ENCODE results near the gene RBMXL2. TPM values are rescaled to one million over a fixed set of nuclear protein-coding genes. Genes with fewer than 3 reads are reported as not detected.
A peak's percentile ranks its signal among the peaks of the same experiment; 100 is the strongest.

RBMXL2 gene
- not detected in 2 replicates for total RNA-seq (2014; rRNA removed; shearing (Covaris generic))

GRCh38 chr11:7088921-7089320 is at the start of gene RBMXL2:
TSS of gene RBMXL2 (plus strand) at chr11:7088998. CDS start at chr11:7089121, 123 bp downstream.
- no peak within 1 kb of the TSS for H3K4me3 ChIP-seq (ENCODE audit: insufficient read depth, low read depth, low read length)
- no peaks in the 10 kb centered on the region for H3K36me3 ChIP-seq (replicated peaks; ENCODE audit: control insufficient read depth, insufficient read depth, low read length)
- DNase-seq: no peak
- H3K27me3 ChIP-seq (ENCODE audit: control insufficient read depth, insufficient read depth, low read length): no peaks in the 10 kb centered on the region

DNA sequence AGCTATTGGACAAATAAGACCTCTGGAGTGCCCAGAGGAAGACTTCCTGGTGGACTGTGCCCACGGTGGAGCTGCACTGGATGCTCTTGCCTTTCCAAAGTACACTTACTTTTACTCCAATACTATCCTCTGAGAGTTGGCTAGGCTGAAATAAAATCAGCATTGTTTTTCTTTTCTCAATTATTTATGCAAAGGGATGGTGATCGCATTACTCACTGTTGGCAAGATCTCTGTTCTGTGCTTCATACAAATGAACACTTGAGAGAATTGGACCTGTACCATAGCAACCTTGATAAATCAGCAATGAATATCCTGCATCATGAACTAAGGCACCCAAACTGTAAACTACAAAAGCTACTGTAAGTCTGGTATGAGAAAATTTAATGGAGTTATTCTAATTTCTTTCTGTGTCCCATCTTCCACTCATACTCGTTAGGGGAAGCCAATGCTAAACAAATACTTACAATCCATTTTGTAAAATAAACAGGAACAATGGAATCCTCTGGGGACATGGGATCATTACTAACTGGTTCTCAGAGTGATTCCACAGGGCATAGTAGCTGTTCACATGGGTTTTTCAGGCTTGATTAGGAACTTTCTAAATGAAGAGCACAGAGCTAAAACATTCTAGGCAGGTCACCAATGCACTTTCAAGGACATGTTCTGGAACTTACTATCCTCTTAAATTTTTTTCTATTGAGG is 42.2 kb upstream of the RBMXL2 start:
- Histone ChIP-seq H3K36me3 (replicated peaks; ENCODE audit: control insufficient read depth, insufficient read depth, low read length) (no peaks in the 10 kb centered on the region), H3K4me3 (ENCODE audit: insufficient read depth, low read depth, low read length) (no peak overlapping the region), H3K27me3 (ENCODE audit: control insufficient read depth, insufficient read depth, low read length) (no peaks in the 10 kb centered on the region)
- DNase-seq: no peak

DNA sequence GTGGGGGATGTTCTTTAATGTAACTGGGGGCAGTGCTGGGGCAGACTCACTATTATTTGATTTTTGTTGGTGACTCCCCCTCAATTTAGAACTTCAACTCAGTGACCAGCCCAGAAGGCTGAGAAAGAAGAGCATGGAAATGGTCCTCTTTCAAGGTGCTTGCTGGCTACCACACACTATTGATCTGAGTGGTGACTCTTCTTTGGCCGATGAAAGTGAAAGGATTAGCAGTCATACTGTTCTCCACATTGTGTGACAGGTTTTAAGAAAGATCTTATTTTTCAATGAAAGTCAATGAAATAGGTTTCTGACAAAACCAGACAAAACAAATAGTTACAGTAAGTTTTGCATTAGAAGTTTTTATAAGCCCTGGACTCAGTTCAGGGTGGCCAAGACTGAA is 38.6 kb upstream of the RBMXL2 start:
- Histone ChIP-seq H3K36me3 (replicated peaks; ENCODE audit: control insufficient read depth, insufficient read depth, low read length) (no peaks in the 10 kb centered on the region), H3K27me3 (ENCODE audit: control insufficient read depth, insufficient read depth, low read length) (no peaks in the 10 kb centered on the region), H3K4me3 (ENCODE audit: insufficient read depth, low read depth, low read length) (no peak overlapping the region)
- no peak for DNase-seq

GRCh38 chr11:7056828-7057513 is 31.8 kb upstream of the RBMXL2 start:
- H3K4me3 ChIP-seq (ENCODE audit: insufficient read depth, low read depth, low read length): no peak overlapping the region
- no peaks in the 10 kb centered on the region for H3K27me3 ChIP-seq (ENCODE audit: control insufficient read depth, insufficient read depth, low read length)
- no peaks in the 10 kb centered on the region for H3K36me3 ChIP-seq (replicated peaks; ENCODE audit: control insufficient read depth, insufficient read depth, low read length)
- no peak for DNase-seq

GRCh38 chr11:7057641-7058040 is 31.2 kb upstream of the RBMXL2 start:
- no peaks in the 10 kb centered on the region for H3K27me3 ChIP-seq (ENCODE audit: control insufficient read depth, insufficient read depth, low read length)
- H3K36me3 ChIP-seq (replicated peaks; ENCODE audit: control insufficient read depth, insufficient read depth, low read length): no peaks in the 10 kb centered on the region
- no peak for DNase-seq
- H3K4me3 ChIP-seq (ENCODE audit: insufficient read depth, low read depth, low read length): no peak overlapping the region

- no peak for DNase-seq
- H3K4me3 ChIP-seq (ENCODE audit: insufficient read depth, low read depth, low read length): no peak overlapping the region
- no peaks in the 10 kb centered on the region for H3K36me3 ChIP-seq (replicated peaks; ENCODE audit: control insufficient read depth, insufficient read depth, low read length)
- no peaks in the 10 kb centered on the region for H3K27me3 ChIP-seq (ENCODE audit: control insufficient read depth, insufficient read depth, low read length)
These were observed 27.9 kb upstream of the RBMXL2 start for GRCh38 chr11:7060868-7061267.

GRCh38 chr11:7062534-7062933 is 26.3 kb upstream of the RBMXL2 start:
- Histone ChIP-seq H3K27me3 (ENCODE audit: control insufficient read depth, insufficient read depth, low read length) (no peaks in the 10 kb centered on the region), H3K4me3 (ENCODE audit: insufficient read depth, low read depth, low read length) (no peak overlapping the region), H3K36me3 (replicated peaks; ENCODE audit: control insufficient read depth, insufficient read depth, low read length) (no peaks in the 10 kb centered on the region)
- DNase-seq: no peak

GRCh38 chr11:7072401-7073028 is 16.3 kb upstream of the RBMXL2 start:
- H3K36me3 ChIP-seq (replicated peaks; ENCODE audit: control insufficient read depth, insufficient read depth, low read length): no peaks in the 10 kb centered on the region
- H3K27me3 ChIP-seq (ENCODE audit: control insufficient read depth, insufficient read depth, low read length): no peaks in the 10 kb centered on the region
- no peak for DNase-seq
- H3K4me3 ChIP-seq (ENCODE audit: insufficient read depth, low read depth, low read length): no peak overlapping the region

GRCh38 chr11:7077101-7077500 is 11.7 kb upstream of the RBMXL2 start:
- H3K36me3 ChIP-seq (replicated peaks; ENCODE audit: control insufficient read depth, insufficient read depth, low read length): no peaks in the 10 kb centered on the region
- H3K4me3 ChIP-seq (ENCODE audit: insufficient read depth, low read depth, low read length): no peak overlapping the region
- H3K27me3 ChIP-seq (ENCODE audit: control insufficient read depth, insufficient read depth, low read length): no peaks in the 10 kb centered on the region
- peak; percentile 53 for DNase-seq

DNA sequence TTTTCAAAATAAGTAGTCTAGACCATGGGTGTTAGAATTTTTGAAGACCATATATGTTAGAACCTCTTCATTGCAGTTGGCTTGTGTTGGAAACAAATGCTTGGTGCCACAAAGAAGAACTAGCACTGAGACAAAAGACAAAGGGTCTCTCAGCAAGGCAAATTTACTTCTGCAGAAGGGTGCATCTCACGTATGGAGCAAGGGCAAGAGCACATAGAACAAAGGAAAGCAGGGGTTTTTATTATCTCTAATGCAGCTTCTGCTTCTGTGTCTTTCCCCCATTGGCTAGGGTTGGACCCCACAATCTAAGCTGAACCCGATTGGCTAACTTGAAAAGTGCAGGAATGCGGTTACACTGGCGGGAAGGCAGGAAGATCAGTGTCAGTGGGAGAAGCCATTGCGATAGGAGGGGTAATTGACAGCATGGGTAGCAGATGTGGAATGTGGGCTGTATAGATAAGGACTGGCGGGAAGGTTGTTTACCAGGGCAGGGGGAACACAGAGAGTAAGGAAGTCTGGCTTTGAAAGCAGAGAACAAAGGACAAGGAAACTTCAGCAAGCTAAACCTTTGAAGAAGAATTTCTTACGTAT is 9.2 kb upstream of the RBMXL2 start:
- Histone ChIP-seq H3K36me3 (replicated peaks; ENCODE audit: control insufficient read depth, insufficient read depth, low read length) (no peaks in the 10 kb centered on the region), H3K27me3 (ENCODE audit: control insufficient read depth, insufficient read depth, low read length) (no peaks in the 10 kb centered on the region), H3K4me3 (ENCODE audit: insufficient read depth, low read depth, low read length) (no peak overlapping the region)
- DNase-seq: no peak

DNA sequence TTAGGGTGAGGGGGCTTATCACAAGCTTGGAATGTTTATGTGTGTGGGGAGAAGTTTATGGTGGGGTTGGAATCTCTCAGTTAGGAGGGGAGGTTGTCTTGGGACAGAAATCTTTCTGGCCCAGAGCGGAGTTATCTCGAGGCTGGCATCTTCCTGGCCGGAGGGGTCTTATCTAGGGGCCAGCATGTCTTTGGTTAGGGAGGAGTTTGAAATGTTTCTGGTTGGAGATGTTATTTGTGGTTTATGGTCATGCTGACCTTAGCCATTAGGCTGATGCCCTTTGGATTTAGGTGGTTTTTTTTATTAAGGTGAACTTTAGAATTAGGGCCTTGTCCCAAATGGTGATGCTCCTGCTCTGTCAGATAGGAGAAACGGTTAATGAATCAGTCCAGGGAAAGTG is 7.9 kb upstream of the RBMXL2 start:
- H3K27me3 ChIP-seq (ENCODE audit: control insufficient read depth, insufficient read depth, low read length): no peaks in the 10 kb centered on the region
- no peak overlapping the region for H3K4me3 ChIP-seq (ENCODE audit: insufficient read depth, low read depth, low read length)
- no peak for DNase-seq
- no peaks in the 10 kb centered on the region for H3K36me3 ChIP-seq (replicated peaks; ENCODE audit: control insufficient read depth, insufficient read depth, low read length)

- no peaks in the 10 kb centered on the region for H3K36me3 ChIP-seq (replicated peaks; ENCODE audit: control insufficient read depth, insufficient read depth, low read length)
- no peaks in the 10 kb centered on the region for H3K27me3 ChIP-seq (ENCODE audit: control insufficient read depth, insufficient read depth, low read length)
- H3K4me3 ChIP-seq (ENCODE audit: insufficient read depth, low read depth, low read length): no peak overlapping the region
- DNase-seq: no peak
These were observed 7.4 kb upstream of the RBMXL2 start for GRCh38 chr11:7081441-7081840.

GRCh38 chr11:7089328-7090251 is 792 bp downstream of the RBMXL2 start:
- Histone ChIP-seq H3K27me3 (ENCODE audit: control insufficient read depth, insufficient read depth, low read length) (no peaks in the 10 kb centered on the region), H3K36me3 (replicated peaks; ENCODE audit: control insufficient read depth, insufficient read depth, low read length) (no peaks in the 10 kb centered on the region), H3K4me3 (ENCODE audit: insufficient read depth, low read depth, low read length) (no peak overlapping the region)
- peak; percentile 17 for DNase-seq

DNA sequence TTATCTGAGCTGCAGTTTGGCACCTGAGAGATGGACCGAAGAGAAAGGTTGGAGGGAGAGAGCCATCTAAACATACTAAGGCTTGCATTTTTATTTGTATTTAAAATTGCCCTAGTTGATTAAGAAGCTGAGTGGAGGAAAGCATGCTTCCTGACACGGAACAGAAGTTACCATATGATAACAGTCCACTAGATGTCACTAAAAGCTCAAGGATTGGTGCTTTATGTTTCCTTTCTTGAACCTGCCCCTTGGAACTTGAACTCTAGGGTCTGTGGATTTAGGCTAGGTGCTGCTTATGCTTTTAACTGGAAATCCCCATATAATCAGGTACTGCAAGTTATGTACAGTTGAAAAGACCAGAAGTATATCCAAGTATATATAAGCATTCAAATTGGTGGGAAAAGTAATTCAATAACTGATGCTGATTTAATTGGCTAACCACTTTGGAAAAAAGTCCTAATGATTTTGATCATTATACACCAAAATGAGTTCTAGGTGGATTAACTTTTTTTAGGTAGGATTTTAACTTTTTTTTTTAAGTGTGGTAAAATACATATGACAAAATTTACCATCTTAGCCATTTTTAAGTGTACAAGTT is 9.5 kb downstream of the RBMXL2 start:
- no peaks in the 10 kb centered on the region for H3K27me3 ChIP-seq (ENCODE audit: control insufficient read depth, insufficient read depth, low read length)
- DNase-seq: peak; percentile 57
- no peak overlapping the region for H3K4me3 ChIP-seq (ENCODE audit: insufficient read depth, low read depth, low read length)
- no peaks in the 10 kb centered on the region for H3K36me3 ChIP-seq (replicated peaks; ENCODE audit: control insufficient read depth, insufficient read depth, low read length)
